HCT116 (cell line): ENCODE data around the gene INPP4A. TPM values are rescaled to one million over a fixed set of nuclear protein-coding genes. Genes with fewer than 3 reads are reported as not detected.

ENCODE experiments used
- ATAC-seq: fragments of 200-7000 bp; cut with Tn5 transposase; 2 replicates; pipeline ENCODE4 v1.9.1; 2020; ENCODE audit warnings: mild to moderate bottlenecking, moderate library complexity
- BruUV-seq: library from RNA; stranded (reverse); fragments of 400-500 nt; replicated peaks from 2 replicates; lab custom pipeline; 2021; lab: Mats Ljungman, UMichigan
- CTCF ChIA-PET: fragments of 300-600 bp; sonication (Branson Sonifier 250); formaldehyde crosslinking; loops from one replicate; lab custom pipeline; 2021; ENCODE audit warnings: antibody characterized with exemption; lab: Charles Lee
- POLR2A ChIA-PET: fragments of 300-600, 350-600 bp; sonication (Branson Sonifier 250); formaldehyde crosslinking; loops from one replicate; lab custom pipeline; 2021; ENCODE audit warnings: antibody characterized with exemption; lab: Charles Lee
- RAD21 ChIA-PET, 2 experiments: fragments of 300-600 bp; sonication (Branson Sonifier 250); formaldehyde crosslinking; loops; one replicate each; lab custom pipeline; 2023; ENCODE audit warnings: low total read pairs in 2 of 2; ENCODE audit not compliant: uncharacterized antibody in 2 of 2, unreplicated experiment in 2 of 2, low non-redundant PET in 1 of 2; lab: Charles Lee
- DNase-seq: peaks from one replicate; pipeline ENCODE4 v3.0.0-alpha.2; 2010; ENCODE audit warnings: low read depth, low spot score
- H2AFZ ChIP-seq: fragments of 200-600 bp; shearing (Covaris generic), sonication (generic); 2 replicates; pipeline ENCODE4 v1.6.1; 2017; ENCODE audit warnings: low read depth, mixed run types, mixed read lengths, antibody characterized with exemption, low read length; ENCODE audit not compliant: poor library complexity, severe bottlenecking
- H3K27ac ChIP-seq: 2 replicates; pipeline ENCODE4 v1.5.1; 2012; ENCODE audit warnings: low read depth, low read length
- H3K27me3 ChIP-seq: fragments of 200-600 bp; sonication (generic); 2 replicates; pipeline ENCODE4 v1.6.1; 2016; ENCODE audit warnings: mixed run types, low read length, mixed read lengths; ENCODE audit not compliant: insufficient read depth
- H3K36me3 ChIP-seq, 2 experiments: fragments of 200-500 bp in 1 of 2; fragments of 200-600 bp in 1 of 2; sonication (Bioruptor generic) in 1 of 2; sonication (generic) in 1 of 2; 2 replicates each; pipeline versions ENCODE4 v1.5.1 to v1.6.1; 2014 to 2016; ENCODE audit warnings: low read length in 2 of 2, inconsistent platforms in 1 of 2, mixed read lengths in 1 of 2, mixed run types in 1 of 2; ENCODE audit not compliant: insufficient read depth in 2 of 2, control insufficient read depth in 1 of 2
- H3K4me1 ChIP-seq, 2 experiments: fragments of 200-600 bp in 1 of 2; sonication (generic) in 1 of 2; 2 replicates each; pipeline versions ENCODE4 v1.5.1 to v1.6.1; 2012 to 2017; ENCODE audit warnings: low read length in 2 of 2, inconsistent platforms in 1 of 2, mild to moderate bottlenecking in 1 of 2, mixed read lengths in 1 of 2, mixed run types in 1 of 2, moderate library complexity in 1 of 2; ENCODE audit not compliant: insufficient read depth in 2 of 2, control insufficient read depth in 1 of 2
- H3K4me2 ChIP-seq: fragments of 200-600 bp; sonication (generic); 2 replicates; pipeline ENCODE4 v1.6.1; 2017; ENCODE audit warnings: mixed run types, low read length, mixed read lengths
- H3K4me3 ChIP-seq, 2 experiments: fragments of 200-600 bp in 1 of 2; sonication (generic) in 1 of 2; replicated peaks in 1 of 2; 2 replicates each; pipeline ENCODE4 v1.5.1; 2011 to 2016; ENCODE audit warnings: low read length in 2 of 2, control low read depth in 1 of 2, low read depth in 1 of 2, mild to moderate bottlenecking in 1 of 2, mixed read lengths in 1 of 2, mixed run types in 1 of 2
- H3K79me2 ChIP-seq: fragments of 200-600 bp; sonication (generic); 2 replicates; pipeline ENCODE4 v1.6.1; 2017; ENCODE audit warnings: mild to moderate bottlenecking, mixed run types, low read length, moderate library complexity, mixed read lengths; ENCODE audit not compliant: insufficient read depth
- H3K9ac ChIP-seq: fragments of 200-600 bp; sonication (generic); 2 replicates; pipeline ENCODE4 v1.6.1; 2016; ENCODE audit warnings: low read length, mixed read lengths
- H3K9me2 ChIP-seq: fragments of 200-600 bp; sonication (generic), shearing (Covaris generic); 2 replicates; pipeline ENCODE4 v1.6.1; 2017; ENCODE audit warnings: mixed run types, mild to moderate bottlenecking, moderate library complexity; ENCODE audit not compliant: insufficient read depth
- H3K9me3 ChIP-seq, 2 experiments: fragments of 200-500 bp in 1 of 2; fragments of 200-600 bp in 1 of 2; sonication (Bioruptor generic) in 1 of 2; sonication (generic) in 1 of 2; 2 replicates each; pipeline ENCODE4 v1.6.1; 2014 to 2017; ENCODE audit warnings: low read length in 2 of 2, mixed read lengths in 2 of 2, inconsistent platforms in 1 of 2, low read depth in 1 of 2, mild to moderate bottlenecking in 1 of 2, mixed run types in 1 of 2, moderate library complexity in 1 of 2; ENCODE audit not compliant: control insufficient read depth in 1 of 2, insufficient read depth in 1 of 2
- H4K20me1 ChIP-seq: fragments of 200-600 bp; sonication (generic), shearing (Covaris generic); 2 replicates; pipeline ENCODE4 v1.6.1; 2017; ENCODE audit warnings: mixed run types, mild to moderate bottlenecking, moderate library complexity; ENCODE audit not compliant: insufficient read depth
- CEBPB ChIP-seq: IDR thresholded peaks from 2 replicates; pipeline ENCODE4 v1.6.1; 2012; ENCODE audit warnings: low read depth
- CTCF ChIP-seq, 3 experiments: fragments of 200-600 bp in 1 of 3; sonication (generic) in 1 of 3; IDR thresholded peaks in 2 of 3; conservative IDR thresholded peaks in 1 of 3; 2 replicates each; pipeline ENCODE4 v1.5.1; 2012 to 2017; ENCODE audit warnings: low read depth in 2 of 3, low read length in 2 of 3, antibody characterized with exemption in 1 of 3, borderline replicate concordance in 1 of 3, control low read depth in 1 of 3, mild to moderate bottlenecking in 1 of 3, mixed read lengths in 1 of 3, mixed run types in 1 of 3, moderate library complexity in 1 of 3; ENCODE audit not compliant: insufficient read depth in 1 of 3
- ELF1 ChIP-seq: IDR thresholded peaks from 2 replicates; pipeline ENCODE4 v1.6.1; 2012; ENCODE audit warnings: low read depth, borderline replicate concordance
- EZH2phosphoT487 ChIP-seq: fragments of 200-600 bp; IDR thresholded peaks from 2 replicates; pipeline ENCODE4 v1.6.1; 2018; ENCODE audit warnings: antibody characterized with exemption, borderline replicate concordance
- MAX ChIP-seq: IDR thresholded peaks from 2 replicates; pipeline ENCODE4 v1.6.1; 2012
- SIN3A ChIP-seq: IDR thresholded peaks from 2 replicates; pipeline ENCODE4 v1.6.1; 2012; ENCODE audit warnings: low read depth
- ZFX ChIP-seq: fragments of 450-650 bp; IDR thresholded peaks from 2 replicates; pipeline ENCODE4 v1.6.1; 2017
- intact Hi-C: fragments of 100-400 bp; cut with micrococcal nuclease; formaldehyde crosslinking; loops from 2 replicates; pipeline ENCODE4 v1.10.0; 2022
- total RNA-seq: library from RNA; stranded (reverse); gene quantifications from one replicate; pipeline ENCODE4 v1.2.1, GENCODE V29; 2021; ENCODE audit not compliant: unreplicated experiment

Gene INPP4A
- total RNA-seq, 1 experiment from 2014 or later, result 18.5 TPM

- no peak overlapping the region for H2AFZ ChIP-seq
- no peak overlapping the region for H3K9ac ChIP-seq
- no peaks in the 10 kb centered on the region for H3K9me2 ChIP-seq
- H3K4me1 ChIP-seq, result no peaks in the 10 kb centered on the region
- no peak overlapping the region for H3K27ac ChIP-seq
- H3K79me2 ChIP-seq, result no peaks in the 10 kb centered on the region
- no peak overlapping the region for H3K4me2 ChIP-seq
- intact Hi-C loops, result no loop called here
- ChIA-PET RAD21 (no interaction called here), CTCF (no interaction called here), POLR2A (no interaction called here)
- no peak for ATAC-seq
- TF ChIP-seq CTCF (IDR thresholded peaks at IDR 0.05 in 2 of 3, conservative IDR thresholded peaks at IDR 0.05 in 1 of 3; ENCODE audit: borderline replicate concordance in 1 of 3, insufficient read depth in 1 of 3, low read depth in 2 of 3, low read length in 2 of 3), result no peak
- no peak for TF ChIP-seq EZH2phosphoT487
- TF ChIP-seq MAX, result no peak
- no peak for TF ChIP-seq CEBPB
- TF ChIP-seq ZFX, result no peak
- TF ChIP-seq ELF1, result no peak
- no peak for TF ChIP-seq SIN3A
- no peak for DNase-seq
- no peaks in the 10 kb centered on the region for H3K9me3 ChIP-seq
- H3K4me3 ChIP-seq, result no peak overlapping the region
- H3K27me3 ChIP-seq, result no peaks in the 10 kb centered on the region
- no peaks in the 10 kb centered on the region for H4K20me1 ChIP-seq
- no peaks in the 10 kb centered on the region for H3K36me3 ChIP-seq
- no TSS peak for BruUV-seq
Measured at GRCh38 chr2:98502556-98503335, 58.1 kb downstream of the INPP4A start.
